ENCODE data around the gene HIP1R. TPM values are rescaled to one million over a fixed set of nuclear protein-coding genes. Genes with fewer than 3 reads are reported as not detected.

The HIP1R gene
- polyA plus RNA-seq, 3 donors, result 0.09 to 0.60 TPM; not detected in 1

- Histone ChIP-seq H2AFZ (ENCODE audit: insufficient read depth, low read depth, low read length, poor library complexity, severe bottlenecking) (peak overlapping the region; percentile 57), H3K27me3 (ENCODE audit: control insufficient read depth in 2 of 2, insufficient read depth in 2 of 2, low read length in 2 of 2) (peaks cover 0 to 2% of the 10 kb centered on the region in 2 donors), H3K79me2 (ENCODE audit: insufficient read depth, low read length) (no peaks in the 10 kb centered on the region), H3K36me3 (replicated peaks in 1 of 2; ENCODE audit: control insufficient read depth in 1 of 2, insufficient read depth in 2 of 2, low read length in 2 of 2) (no peaks in the 10 kb centered on the region), H4K20me1 (ENCODE audit: insufficient read depth, low read length) (no peaks in the 10 kb centered on the region), H3K9me3 (replicated peaks in 1 of 2; ENCODE audit: control insufficient read depth in 1 of 2, insufficient read depth in 1 of 2, low read length in 2 of 2) (no peaks in the 10 kb centered on the region), H3K4me1 (ENCODE audit: control insufficient read depth in 1 of 2, insufficient read depth in 2 of 2, low read length in 2 of 2) (no peaks in the 10 kb centered on the region), H3K27ac (ENCODE audit: low read depth in 1 of 2, low read length in 2 of 2) (no peak overlapping the region), H3K4me2 (replicated peaks; ENCODE audit: extremely low read depth, low read length, poor library complexity, severe bottlenecking) (peak overlapping the region; percentile 40), H3K9ac (ENCODE audit: insufficient read depth, low read length, poor library complexity, severe bottlenecking) (no peak overlapping the region), H3K4me3 (replicated peaks in 1 of 3; ENCODE audit: low read depth in 2 of 3, low read length in 3 of 3) (peak overlapping the region in 1 of 3 experiments; percentile 25)
- intact Hi-C loops (cut with micrococcal nuclease), result no loop called here
- H3K36me3 Mint-ChIP-seq, result no peaks in the 10 kb centered on the region
- no peak overlapping the region for H3K27ac Mint-ChIP-seq
- peaks cover 0 to 2% (median under 1%) of the 10 kb centered on the region in 7 donors for H3K9me3 Mint-ChIP-seq
- H3K4me3 Mint-ChIP-seq, result peak overlapping the region; percentile 51 to 59
- H3K27me3 Mint-ChIP-seq (ENCODE audit: low read depth in 3 of 3), result peaks cover 2 to 15% (median 8%) of the 10 kb centered on the region in 3 donors
- TF ChIP-seq, protein P1, sequence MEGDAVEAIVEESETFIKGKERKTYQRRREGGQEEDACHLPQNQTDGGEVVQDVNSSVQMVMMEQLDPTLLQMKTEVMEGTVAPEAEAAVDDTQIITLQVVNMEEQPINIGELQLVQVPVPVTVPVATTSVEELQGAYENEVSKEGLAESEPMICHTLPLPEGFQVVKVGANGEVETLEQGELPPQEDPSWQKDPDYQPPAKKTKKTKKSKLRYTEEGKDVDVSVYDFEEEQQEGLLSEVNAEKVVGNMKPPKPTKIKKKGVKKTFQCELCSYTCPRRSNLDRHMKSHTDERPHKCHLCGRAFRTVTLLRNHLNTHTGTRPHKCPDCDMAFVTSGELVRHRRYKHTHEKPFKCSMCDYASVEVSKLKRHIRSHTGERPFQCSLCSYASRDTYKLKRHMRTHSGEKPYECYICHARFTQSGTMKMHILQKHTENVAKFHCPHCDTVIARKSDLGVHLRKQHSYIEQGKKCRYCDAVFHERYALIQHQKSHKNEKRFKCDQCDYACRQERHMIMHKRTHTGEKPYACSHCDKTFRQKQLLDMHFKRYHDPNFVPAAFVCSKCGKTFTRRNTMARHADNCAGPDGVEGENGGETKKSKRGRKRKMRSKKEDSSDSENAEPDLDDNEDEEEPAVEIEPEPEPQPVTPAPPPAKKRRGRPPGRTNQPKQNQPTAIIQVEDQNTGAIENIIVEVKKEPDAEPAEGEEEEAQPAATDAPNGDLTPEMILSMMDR (IDR thresholded peaks at IDR 0.05), result no peak
- H3K4me1 Mint-ChIP-seq, result peaks cover 9% of the 10 kb centered on the region
- DNase-seq, result no peak
- 0% methylated on average over 2 of the region's 22 CpGs for WGBS (ENCODE audit: insufficient coverage)
Observed at GRCh38 chr12:122825773-122826724, 9.2 kb upstream of the HIP1R start.

DNA sequence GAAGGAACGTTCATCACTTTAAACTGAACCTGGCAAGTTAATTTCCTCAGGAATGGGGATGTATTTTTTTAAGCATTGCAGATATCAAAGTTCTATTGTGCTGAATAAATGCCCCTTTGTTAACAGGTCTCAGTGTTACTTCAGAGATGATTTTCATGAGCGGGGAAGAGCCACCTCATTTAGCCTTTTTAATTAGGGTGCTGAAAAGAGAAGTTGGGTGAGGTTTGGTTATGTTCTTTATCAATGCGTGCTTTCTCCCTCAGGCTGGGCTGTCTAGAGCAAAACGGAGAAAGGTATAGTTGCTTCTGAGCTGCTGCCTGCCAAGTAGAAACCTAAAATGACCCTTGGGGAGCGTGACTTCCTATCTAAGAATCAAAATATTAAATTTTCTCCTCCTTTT is 8.0 kb upstream of the HIP1R start:
- Mint-ChIP-seq H3K9me3 (peaks cover 0 to 2% (median 0%) of the 10 kb centered on the region in 7 donors), H3K4me1 (peaks cover 9% of the 10 kb centered on the region), H3K36me3 (no peaks in the 10 kb centered on the region), H3K4me3 (no peak overlapping the region), H3K27me3 (ENCODE audit: low read depth in 3 of 3) (peaks cover 2 to 15% (median 11%) of the 10 kb centered on the region in 3 donors), H3K27ac (no peak overlapping the region)
- Histone ChIP-seq H3K36me3 (replicated peaks in 1 of 2; ENCODE audit: control insufficient read depth in 1 of 2, insufficient read depth in 2 of 2, low read length in 2 of 2) (no peaks in the 10 kb centered on the region), H3K9me3 (replicated peaks in 1 of 2; ENCODE audit: control insufficient read depth in 1 of 2, insufficient read depth in 1 of 2, low read length in 2 of 2) (no peaks in the 10 kb centered on the region), H3K27ac (ENCODE audit: low read depth in 1 of 2, low read length in 2 of 2) (no peak overlapping the region), H3K27me3 (ENCODE audit: control insufficient read depth in 2 of 2, insufficient read depth in 2 of 2, low read length in 2 of 2) (peaks cover 0 to 2% of the 10 kb centered on the region in 2 donors), H3K9ac (ENCODE audit: insufficient read depth, low read length, poor library complexity, severe bottlenecking) (no peak overlapping the region), H3K4me3 (replicated peaks in 1 of 3; ENCODE audit: low read depth in 2 of 3, low read length in 3 of 3) (no peak overlapping the region), H3K4me2 (replicated peaks; ENCODE audit: extremely low read depth, low read length, poor library complexity, severe bottlenecking) (no peak overlapping the region), H3K4me1 (ENCODE audit: control insufficient read depth in 1 of 2, insufficient read depth in 2 of 2, low read length in 2 of 2) (no peaks in the 10 kb centered on the region), H4K20me1 (ENCODE audit: insufficient read depth, low read length) (no peaks in the 10 kb centered on the region), H3K79me2 (ENCODE audit: insufficient read depth, low read length) (no peaks in the 10 kb centered on the region), H2AFZ (ENCODE audit: insufficient read depth, low read depth, low read length, poor library complexity, severe bottlenecking) (no peak overlapping the region)
- TF ChIP-seq, protein P1 (IDR thresholded peaks at IDR 0.05), result no peak
- 67% methylated on average over 2 of the region's 5 CpGs for WGBS (ENCODE audit: insufficient coverage)
- intact Hi-C loops (cut with micrococcal nuclease), result no loop called here
- DNase-seq, result no peak

Data from CD14-positive monocyte (primary cell).